HL-60 (cell line): ENCODE data around the gene SGK1.
"Not testable (repeated sequence)": the region's sequence is repeated elsewhere in the genome, so short reads cannot be mapped to it uniquely, and the experiment has no call there.

Source experiments
- DNase-seq, 2 experiments: peaks; one replicate each; pipeline ENCODE4 v3.0.0-alpha.2; 2010 to 2020; ENCODE audit warnings: low read depth in 1 of 2, low spot score in 1 of 2
- H3K27ac ChIP-seq: fragments of 250-450 bp; sonication (Bioruptor Pico); replicated peaks from 2 replicates; pipeline ENCODE4 v1.5.1; 2020; ENCODE audit warnings: mild to moderate bottlenecking, moderate library complexity
- H3K27me3 ChIP-seq: fragments of 250-450 bp; sonication (Bioruptor Pico); 2 replicates; pipeline ENCODE4 v1.5.1; 2021; ENCODE audit warnings: mild to moderate bottlenecking, moderate library complexity; ENCODE audit not compliant: insufficient read depth, poor library complexity, severe bottlenecking
- H3K4me3 ChIP-seq: replicated peaks from 2 replicates; pipeline ENCODE4 v1.5.1; 2011; ENCODE audit warnings: mild to moderate bottlenecking, control low read depth, low read length; ENCODE audit not compliant: insufficient read depth
- CTCF ChIP-seq: IDR thresholded peaks from one replicate; pipeline ENCODE4 v1.5.1; 2011; ENCODE audit warnings: low read length, control low read depth, inconsistent platforms; ENCODE audit not compliant: insufficient read depth
- GABPA ChIP-seq: IDR thresholded peaks from 2 replicates; pipeline ENCODE4 v1.6.1; 2012; ENCODE audit warnings: low read depth
- POLR2AphosphoS5 ChIP-seq: IDR thresholded peaks from 2 replicates; pipeline ENCODE4 v1.6.1; 2012; ENCODE audit warnings: low read depth
- REST ChIP-seq: IDR thresholded peaks from 2 replicates; pipeline ENCODE4 v1.6.1; 2012; ENCODE audit warnings: low read depth; ENCODE audit not compliant: insufficient replicate concordance
- SPI1 ChIP-seq: IDR thresholded peaks from 2 replicates; pipeline ENCODE4 v1.6.1; 2012; ENCODE audit warnings: low read depth, mild to moderate bottlenecking, borderline replicate concordance

Gene SGK1

GRCh38 chr6:134205366-134205765 lies 112.5 kb downstream of the SGK1 start:
- Histone ChIP-seq H3K4me3 (no peak overlapping the region), H3K27ac (no peak overlapping the region), H3K27me3 (no peaks in the 10 kb centered on the region)
- no peak for DNase-seq
- TF ChIP-seq GABPA (no peak), CTCF (no peak), REST (no peak), SPI1 (no peak), POLR2AphosphoS5 (no peak)

GRCh38 chr6:134204759-134205158 lies 113.2 kb downstream of the SGK1 start:
- not testable (repeated sequence) for DNase-seq, H3K27me3 ChIP-seq, H3K27ac ChIP-seq, H3K4me3 ChIP-seq

GRCh38 chr6:134204031-134204430 lies 113.9 kb downstream of the SGK1 start:
- Histone ChIP-seq H3K27me3 (no peaks in the 10 kb centered on the region), H3K27ac (no peak overlapping the region), H3K4me3 (no peak overlapping the region)
- TF ChIP-seq GABPA (no peak), POLR2AphosphoS5 (no peak), SPI1 (no peak), REST (no peak), CTCF (no peak)
- no peak for DNase-seq

GRCh38 chr6:134201716-134202115 lies 116.2 kb downstream of the SGK1 start:
- H3K27me3 ChIP-seq = no peaks in the 10 kb centered on the region

More at GRCh38 chr6:134201716-134202115, 116.2 kb downstream of the SGK1 start:
- Histone ChIP-seq H3K27ac (peak overlapping the region; percentile 54), H3K4me3 (no peak overlapping the region)
- TF ChIP-seq REST = no peak
- TF ChIP-seq POLR2AphosphoS5 = no peak
- no peak for TF ChIP-seq GABPA
- TF ChIP-seq CTCF = no peak
- TF ChIP-seq SPI1 = no peak
- DNase-seq = peak; percentile 54 to 61
